Testis (tissue), 3 donors: ENCODE data around the gene BAIAP2. TPM values are rescaled to one million over a fixed set of nuclear protein-coding genes. Genes with fewer than 3 reads are reported as not detected.

Experiments
- DNase-seq: peaks from one replicate; pipeline ENCODE4 v3.0.0-alpha.2; 2019
- H3K27ac ChIP-seq, 2 donors: fragments of 200-600 bp; sonication (generic); one replicate each; pipeline ENCODE4 v1.5.1; 2019
- H3K27me3 ChIP-seq: fragments of 200-600 bp; sonication (generic); one replicate; pipeline ENCODE4 v1.5.1; 2019
- H3K36me3 ChIP-seq: fragments of 200-600 bp; sonication (generic); one replicate; pipeline ENCODE4 v1.5.1; 2017; ENCODE audit warnings: low read depth; ENCODE audit errors: missing control alignments
- H3K4me1 ChIP-seq: fragments of 200-600 bp; sonication (generic); one replicate; pipeline ENCODE4 v1.5.1; 2019
- H3K4me3 ChIP-seq, 2 donors: fragments of 200-600 bp; sonication (generic); one replicate each; pipeline ENCODE4 v1.5.1; 2017 to 2019
- H3K9me3 ChIP-seq: fragments of 200-600 bp; sonication (generic); one replicate; pipeline ENCODE4 v1.5.1; 2017
- CTCF ChIP-seq, 3 experiments: fragments of 450-650 bp in 2 of 3; fragments of 200-600 bp in 1 of 3; sonication (generic) in 1 of 3; IDR thresholded peaks; one replicate each; pipeline ENCODE4 v1.5.1; 2016 to 2019; ENCODE audit warnings: antibody characterized with exemption in 3 of 3, mild to moderate bottlenecking in 2 of 3, moderate library complexity in 1 of 3
- POLR2A ChIP-seq: fragments of 450-650 bp; IDR thresholded peaks from one replicate; pipeline ENCODE4 v1.6.1; 2017; ENCODE audit warnings: antibody characterized with exemption, mild to moderate bottlenecking, moderate library complexity
- WGBS, 2 donors: methylation state at CpG; one replicate each; pipeline ENCODE4 v1.1.5; 2018; 5-methylcytosine and 5-hydroxymethylcytosine counted together
- intact Hi-C: fragments of 100-400 bp; cut with DNase I; formaldehyde crosslinking; loops from one replicate; pipeline ENCODE4 v1.15.1; 2023; ENCODE audit warnings: low total_unique reads
- polyA plus RNA-seq: library from polyadenylated mRNA; stranded (reverse); fragments of 350-450 nt; fragmentation: Illumina TruSeq; extraction: RNeasy Lipid Tissue Mini Kit (QIAGEN cat#74804); gene quantifications from one replicate; pipeline ENCODE4 v1.2.3, GENCODE V29; 2014; ENCODE audit warnings: low read depth, low replicate concordance; ENCODE audit not compliant: insufficient read depth
- total RNA-seq, 2 donors: library from RNA; depleted of rRNA; stranded (reverse); fragments of >200 nt; gene quantifications; one replicate each; pipeline ENCODE4 v1.2.3, GENCODE V29; 2016

BAIAP2 gene
- total and polyA plus RNA-seq, 3 donors from 2014 or later: 36.7 to 67.5 (median 67.3) TPM

GRCh38 chr17:81039854-81040758 lies 5.2 kb downstream of the BAIAP2 start:
- no peak for DNase-seq
- H3K4me1 ChIP-seq: peaks cover 58% of the 10 kb centered on the region
- H3K36me3 ChIP-seq: no peaks in the 10 kb centered on the region
- H3K27me3 ChIP-seq: no peaks in the 10 kb centered on the region
- no peak overlapping the region for H3K4me3 ChIP-seq
- H3K27ac ChIP-seq: no peak overlapping the region
- no peaks in the 10 kb centered on the region for H3K9me3 ChIP-seq
- intact Hi-C loops: no loop called here
- TF ChIP-seq CTCF (IDR thresholded peaks at IDR 0.05) (no peak), POLR2A (no peak)
- 55% methylated on average over 14 to 22 of the region's 28 CpGs for WGBS, 2 donors

- Histone ChIP-seq H3K9me3 (no peaks in the 10 kb centered on the region), H3K27me3 (no peaks in the 10 kb centered on the region), H3K27ac (no peak overlapping the region), H3K36me3 (no peaks in the 10 kb centered on the region), H3K4me3 (no peak overlapping the region), H3K4me1 (peaks cover 65% of the 10 kb centered on the region)
- intact Hi-C loops: no loop called here
- no peak for DNase-seq
- TF ChIP-seq CTCF (IDR thresholded peaks at IDR 0.05) (peak in 1 of 3 experiments; percentile 13), POLR2A (no peak)
- 29 to 53% methylated on average over 6 of the region's 6 CpGs for WGBS, 2 donors
Observed at GRCh38 chr17:81040791-81041337, 5.9 kb downstream of the BAIAP2 start.

- Histone ChIP-seq H3K4me3 (no peak overlapping the region), H3K9me3 (no peaks in the 10 kb centered on the region), H3K27ac (no peak overlapping the region), H3K27me3 (no peaks in the 10 kb centered on the region), H3K4me1 (peaks cover 52% of the 10 kb centered on the region), H3K36me3 (no peaks in the 10 kb centered on the region)
- intact Hi-C loops: no loop called here
- 89 to 93% methylated on average over 9 of the region's 9 CpGs for WGBS, 2 donors
- no peak for DNase-seq
- no peak for TF ChIP-seq CTCF (IDR thresholded peaks at IDR 0.05)
- TF ChIP-seq POLR2A: no peak
Observed at GRCh38 chr17:81042606-81043005, 7.7 kb downstream of the BAIAP2 start.

GRCh38 chr17:81043319-81043724 lies 8.4 kb downstream of the BAIAP2 start:
- Histone ChIP-seq H3K27ac (peak overlapping the region in 1 of 2 donors; percentile 74), H3K4me3 (no peak overlapping the region)
- 71 to 84% methylated on average over 5 to 19 of the region's 19 CpGs for WGBS, 2 donors

More at GRCh38 chr17:81043319-81043724, 8.4 kb downstream of the BAIAP2 start:
- no peak for DNase-seq
- Histone ChIP-seq H3K9me3 (no peaks in the 10 kb centered on the region), H3K4me1 (peaks cover 45% of the 10 kb centered on the region), H3K27me3 (no peaks in the 10 kb centered on the region), H3K36me3 (no peaks in the 10 kb centered on the region)
- intact Hi-C loops: no loop called here
- TF ChIP-seq CTCF (IDR thresholded peaks at IDR 0.05) (no peak), POLR2A (no peak)
